ENCODE results near the gene SLC10A6. TPM values are rescaled to one million over a fixed set of nuclear protein-coding genes. Genes with fewer than 3 reads are reported as not detected.

SLC10A6 gene, protein sequence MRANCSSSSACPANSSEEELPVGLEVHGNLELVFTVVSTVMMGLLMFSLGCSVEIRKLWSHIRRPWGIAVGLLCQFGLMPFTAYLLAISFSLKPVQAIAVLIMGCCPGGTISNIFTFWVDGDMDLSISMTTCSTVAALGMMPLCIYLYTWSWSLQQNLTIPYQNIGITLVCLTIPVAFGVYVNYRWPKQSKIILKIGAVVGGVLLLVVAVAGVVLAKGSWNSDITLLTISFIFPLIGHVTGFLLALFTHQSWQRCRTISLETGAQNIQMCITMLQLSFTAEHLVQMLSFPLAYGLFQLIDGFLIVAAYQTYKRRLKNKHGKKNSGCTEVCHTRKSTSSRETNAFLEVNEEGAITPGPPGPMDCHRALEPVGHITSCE
- under 1 TPM in 3 of 6 experiments, not detected in 3; 0.17 to 0.26 (median 0.19) TPM for total RNA-seq
- long read RNA-seq: 0 reads

DNA sequence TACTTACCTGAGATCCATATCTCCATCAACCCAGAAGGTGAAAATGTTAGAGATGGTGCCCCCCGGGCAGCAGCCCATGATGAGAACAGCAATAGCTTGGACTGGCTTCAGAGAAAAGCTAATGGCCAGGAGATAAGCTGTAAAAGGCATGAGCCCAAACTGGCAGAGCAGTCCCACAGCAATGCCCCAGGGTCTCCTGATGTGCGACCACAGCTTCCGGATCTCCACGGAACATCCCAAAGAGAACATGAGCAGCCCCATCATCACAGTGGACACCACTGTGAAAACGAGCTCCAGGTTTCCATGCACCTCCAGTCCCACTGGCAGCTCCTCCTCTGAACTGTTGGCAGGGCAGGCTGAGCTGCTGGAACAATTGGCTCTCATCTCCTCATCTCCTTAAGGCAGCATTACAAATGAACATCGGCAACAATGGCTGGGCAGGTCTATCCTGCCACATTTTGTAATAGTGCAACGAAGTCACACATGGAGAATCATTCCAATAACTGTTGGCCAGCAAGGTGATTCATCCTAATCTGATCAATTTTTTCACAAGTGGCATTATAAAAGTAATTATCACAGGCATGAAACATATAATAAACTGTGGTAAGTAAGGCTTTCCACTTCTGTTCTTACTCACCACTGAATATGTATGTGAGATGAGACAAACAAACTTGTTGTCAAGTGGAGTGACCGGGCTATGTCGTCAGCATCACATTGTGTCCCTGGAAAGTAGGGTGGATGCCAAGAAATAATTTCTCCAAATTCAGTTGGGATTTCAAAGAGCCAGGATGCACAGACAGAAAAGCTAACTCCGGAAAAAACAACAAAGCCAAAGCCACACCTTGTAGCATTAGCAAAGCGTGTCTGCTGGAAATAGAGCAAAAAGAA lies at the start of gene SLC10A6:
Gene SLC10A6, minus strand, starts transcription at position 653 of the 888 bp plus-strand sequence. Its CDS starts 269 bp downstream, at position 384.
- 65% methylated on average over 5 of the region's 11 CpGs for WGBS (ENCODE audit: insufficient coverage, low coverage, low lambda C conversion rate, missing lambda C conversion rate)
- DNase-seq (no peak), ATAC-seq (no peak)
- Histone ChIP-seq H3K27me3 (no peaks in the 10 kb centered on the region), H3K36me3 (no peaks in the 10 kb centered on the region), H3K9me3 (no peaks in the 10 kb centered on the region), H3K27ac (no peak within 1 kb of the TSS), H3K4me1 (no peaks in the 10 kb centered on the region), H3K4me3 (no peak within 1 kb of the TSS)
- TF ChIP-seq, protein P1, sequence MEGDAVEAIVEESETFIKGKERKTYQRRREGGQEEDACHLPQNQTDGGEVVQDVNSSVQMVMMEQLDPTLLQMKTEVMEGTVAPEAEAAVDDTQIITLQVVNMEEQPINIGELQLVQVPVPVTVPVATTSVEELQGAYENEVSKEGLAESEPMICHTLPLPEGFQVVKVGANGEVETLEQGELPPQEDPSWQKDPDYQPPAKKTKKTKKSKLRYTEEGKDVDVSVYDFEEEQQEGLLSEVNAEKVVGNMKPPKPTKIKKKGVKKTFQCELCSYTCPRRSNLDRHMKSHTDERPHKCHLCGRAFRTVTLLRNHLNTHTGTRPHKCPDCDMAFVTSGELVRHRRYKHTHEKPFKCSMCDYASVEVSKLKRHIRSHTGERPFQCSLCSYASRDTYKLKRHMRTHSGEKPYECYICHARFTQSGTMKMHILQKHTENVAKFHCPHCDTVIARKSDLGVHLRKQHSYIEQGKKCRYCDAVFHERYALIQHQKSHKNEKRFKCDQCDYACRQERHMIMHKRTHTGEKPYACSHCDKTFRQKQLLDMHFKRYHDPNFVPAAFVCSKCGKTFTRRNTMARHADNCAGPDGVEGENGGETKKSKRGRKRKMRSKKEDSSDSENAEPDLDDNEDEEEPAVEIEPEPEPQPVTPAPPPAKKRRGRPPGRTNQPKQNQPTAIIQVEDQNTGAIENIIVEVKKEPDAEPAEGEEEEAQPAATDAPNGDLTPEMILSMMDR (IDR thresholded peaks at IDR 0.05): no peak
- no peak for TF ChIP-seq POLR2A (IDR thresholded peaks at IDR 0.05)
- intact Hi-C loops (cut with DNase I): no loop called here

DNA sequence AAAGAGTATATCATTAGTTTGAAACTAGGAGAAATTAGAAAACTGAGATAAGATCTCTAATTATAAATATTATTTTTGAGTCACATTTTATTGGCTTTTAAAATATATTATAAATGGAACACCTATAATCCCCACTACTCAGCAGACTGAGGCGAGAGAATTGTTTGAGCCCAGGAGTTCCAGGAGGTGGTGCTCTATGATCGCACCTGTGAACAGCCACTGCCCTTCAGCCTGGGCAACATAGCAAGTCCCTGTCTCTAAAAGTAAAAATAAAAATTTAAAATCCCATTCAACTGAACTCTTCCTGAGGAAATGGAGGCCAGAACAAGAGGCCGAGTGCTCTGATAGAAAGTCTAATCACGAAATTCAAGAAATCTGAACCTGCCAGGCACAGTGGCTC lies 49.4 kb upstream of the SLC10A6 start:
- Histone ChIP-seq H3K27me3 (no peaks in the 10 kb centered on the region), H3K9me3 (no peaks in the 10 kb centered on the region), H3K27ac (no peak overlapping the region), H3K4me3 (no peak overlapping the region), H3K4me1 (no peaks in the 10 kb centered on the region), H3K36me3 (no peaks in the 10 kb centered on the region)
- 77% methylated on average over 4 of the region's 4 CpGs for WGBS (ENCODE audit: insufficient coverage, low coverage, low lambda C conversion rate, missing lambda C conversion rate)
- ATAC-seq (peak; percentile 61 to 69 (median 64)), DNase-seq (no peak)
- intact Hi-C loops (cut with DNase I): loop anchor here (5.0 to 10.0 kb wide), 2 partner anchors 404 to 406 kb away; no protein-coding TSS in a partner anchor
- no peak for TF ChIP-seq POLR2A (IDR thresholded peaks at IDR 0.05)
- TF ChIP-seq, protein P1 (IDR thresholded peaks at IDR 0.05): peak; percentile 32 to 42 (median 37)

DNA sequence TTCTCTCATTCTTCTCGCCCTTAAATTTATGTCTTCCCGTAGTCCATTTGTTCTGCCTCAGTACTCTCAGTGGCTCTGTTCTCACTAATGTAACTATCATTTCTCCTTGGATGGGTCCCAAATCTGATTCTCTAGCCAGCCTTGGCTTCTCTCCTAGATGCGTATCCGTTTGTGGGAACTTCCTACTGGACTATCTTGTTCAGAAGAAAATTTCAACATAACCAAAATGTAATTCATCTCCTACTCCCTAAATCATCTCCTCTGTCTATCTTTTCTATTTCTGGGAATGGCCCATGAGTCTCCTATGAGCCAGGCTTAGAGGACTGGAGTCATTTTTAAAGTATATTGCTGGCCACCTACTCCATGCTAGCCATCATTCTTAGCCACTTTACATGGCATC lies 47.4 kb upstream of the SLC10A6 start:
- intact Hi-C loops (cut with DNase I): loop anchor here (5.0 to 10.0 kb wide), 2 partner anchors 402 to 404 kb away; no protein-coding TSS in a partner anchor
- H3K27ac ChIP-seq: no peak overlapping the region
- no peaks in the 10 kb centered on the region for H3K36me3 ChIP-seq
- whole genome bisulfite sequencing (ENCODE audit: insufficient coverage, low coverage, low lambda C conversion rate, missing lambda C conversion rate): 42% methylated on average over 4 of the region's 4 CpGs
- no peak for DNase-seq
- no peaks in the 10 kb centered on the region for H3K4me1 ChIP-seq
- TF ChIP-seq, protein P1 (IDR thresholded peaks at IDR 0.05): no peak
- TF ChIP-seq POLR2A (IDR thresholded peaks at IDR 0.05): no peak
- H3K4me3 ChIP-seq: no peak overlapping the region
- H3K9me3 ChIP-seq: no peaks in the 10 kb centered on the region
- H3K27me3 ChIP-seq: no peaks in the 10 kb centered on the region
- ATAC-seq: no peak

DNA sequence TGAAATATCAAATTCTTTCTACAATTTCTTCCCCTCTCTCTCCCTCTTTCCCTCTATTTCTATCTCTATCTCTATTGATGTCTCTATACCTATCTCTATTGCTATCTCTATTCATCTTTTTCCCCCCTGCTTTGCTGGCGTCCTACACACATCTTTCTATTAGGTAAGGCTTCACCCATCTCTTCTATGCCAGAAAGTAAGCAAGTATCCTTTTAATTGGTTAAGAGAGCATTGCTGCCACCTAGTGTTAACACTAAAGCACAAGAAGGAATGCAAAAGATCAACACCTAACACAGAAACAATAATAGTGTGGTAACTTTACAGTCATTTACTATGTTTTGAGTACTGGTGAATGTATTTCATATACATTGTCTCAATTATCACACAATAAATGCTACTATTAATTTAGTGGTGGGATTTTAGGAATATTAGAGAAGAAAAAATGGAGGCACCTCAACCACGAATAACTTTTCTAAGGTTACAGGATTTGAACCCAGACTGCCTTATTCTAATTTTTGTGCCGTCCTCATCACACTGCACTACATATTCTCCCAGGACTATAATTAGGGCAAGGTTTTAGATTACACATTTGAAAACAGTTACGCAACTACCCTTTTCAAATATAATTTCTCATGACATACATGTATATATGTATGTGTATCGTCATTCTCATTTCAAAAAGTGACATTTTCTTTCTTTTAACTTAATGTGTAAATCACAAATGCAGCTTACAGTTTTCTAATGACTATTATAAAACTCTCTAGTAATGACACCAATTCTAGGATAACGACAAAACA lies 46.7 kb upstream of the SLC10A6 start:
- ATAC-seq: peak; percentile 56 to 70 (median 66)
- H3K4me1 ChIP-seq: no peaks in the 10 kb centered on the region
- 67% methylated on average over 6 of the region's 6 CpGs for WGBS (ENCODE audit: insufficient coverage, low coverage, low lambda C conversion rate, missing lambda C conversion rate)
- H3K4me3 ChIP-seq: no peak overlapping the region
- no peaks in the 10 kb centered on the region for H3K27me3 ChIP-seq
- intact Hi-C loops (cut with DNase I): loop anchor here (5.0 to 10.0 kb wide), 2 partner anchors 401 to 404 kb away; no protein-coding TSS in a partner anchor
- TF ChIP-seq, protein P1 (IDR thresholded peaks at IDR 0.05): peak; percentile 75 to 81 (median 76)
- no peak for TF ChIP-seq POLR2A (IDR thresholded peaks at IDR 0.05)
- H3K9me3 ChIP-seq: no peaks in the 10 kb centered on the region
- no peak for DNase-seq
- no peaks in the 10 kb centered on the region for H3K36me3 ChIP-seq
- H3K27ac ChIP-seq: no peak overlapping the region

All from right lobe of liver (tissue), 6 donors.